ENCODE measurements around the gene THEMIS2.
A peak's percentile ranks its signal among the peaks of the same experiment; 100 is the strongest.

Gene THEMIS2

DNA sequence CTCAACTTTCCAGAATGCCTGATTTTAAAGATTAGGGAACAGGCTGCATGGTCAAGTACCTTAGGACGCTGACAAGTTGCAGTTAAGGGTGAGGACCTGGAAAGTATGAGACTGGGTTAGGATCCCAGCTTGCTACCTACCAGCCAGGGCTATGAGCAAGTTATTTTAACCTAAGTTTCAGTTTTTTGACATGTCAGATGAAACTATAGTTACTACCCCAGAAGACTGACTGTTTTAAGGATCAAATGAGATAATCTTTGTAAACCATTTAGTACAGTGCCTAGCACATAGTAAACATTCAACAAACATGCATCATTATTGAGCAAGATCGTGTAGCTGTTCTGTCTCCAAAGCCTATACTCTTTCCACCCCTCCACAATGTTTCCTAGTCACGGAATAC lies 14.4 kb downstream of the THEMIS2 start:
- no peak for DNase-seq

DNA sequence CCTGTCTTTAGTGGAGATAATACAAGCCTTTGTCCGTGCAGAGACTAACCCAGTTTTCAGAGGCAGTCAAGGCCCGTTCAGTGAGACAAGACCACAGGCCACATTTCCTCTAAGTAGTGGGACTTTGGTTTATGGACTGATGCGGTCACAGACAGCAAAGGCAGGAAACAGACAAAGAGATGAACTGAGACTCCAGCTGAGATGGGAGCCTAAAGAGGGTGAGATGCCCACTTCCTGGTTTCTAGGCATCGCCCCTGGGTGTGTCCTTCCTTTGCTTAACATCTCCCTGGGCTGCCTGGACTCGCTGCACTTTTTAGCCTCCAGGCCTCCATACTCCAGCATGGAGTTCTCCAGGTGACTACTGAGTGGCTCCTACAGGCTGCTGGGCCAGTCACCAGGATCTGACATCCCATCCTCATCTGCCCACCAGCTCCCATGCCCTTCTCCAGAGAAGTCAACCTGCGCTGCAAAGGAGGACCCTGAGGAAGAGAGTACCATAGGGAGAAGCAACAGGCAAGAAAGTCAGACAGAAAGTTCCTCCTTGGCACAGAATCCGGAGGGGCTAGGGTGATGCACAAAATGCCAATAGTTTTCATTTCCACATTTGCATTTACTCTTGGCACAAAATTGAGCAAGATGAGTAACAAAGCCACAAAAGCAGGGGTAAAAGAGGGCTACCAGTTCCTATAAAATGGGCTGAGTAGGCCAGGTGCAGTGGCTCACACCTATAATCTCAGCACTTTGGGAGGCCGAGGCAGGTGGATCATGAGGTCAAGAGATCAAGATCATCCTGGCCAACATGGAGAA lies 15.1 kb downstream of the THEMIS2 start:
- DNase-seq = no peak

DNA sequence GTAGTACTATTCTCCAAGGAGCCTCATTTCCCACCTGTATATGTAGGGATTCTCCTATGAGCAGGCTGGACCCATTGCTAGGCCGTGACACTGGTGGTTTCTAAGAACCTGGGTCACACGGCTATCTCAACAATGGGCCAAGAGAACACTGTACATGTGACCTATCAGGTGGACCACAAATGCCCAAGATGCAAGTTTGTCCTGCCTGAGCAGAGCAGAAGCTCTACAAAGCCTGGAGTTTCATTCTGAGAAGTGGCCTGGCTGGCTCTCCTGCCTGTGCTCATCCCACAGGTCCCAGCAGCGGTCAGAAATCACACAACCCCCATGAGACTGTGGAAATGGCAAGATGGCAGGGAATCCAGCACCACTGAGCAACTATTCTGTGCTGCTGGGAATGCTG lies 17.2 kb downstream of the THEMIS2 start:
- DNase-seq = no peak

DNA sequence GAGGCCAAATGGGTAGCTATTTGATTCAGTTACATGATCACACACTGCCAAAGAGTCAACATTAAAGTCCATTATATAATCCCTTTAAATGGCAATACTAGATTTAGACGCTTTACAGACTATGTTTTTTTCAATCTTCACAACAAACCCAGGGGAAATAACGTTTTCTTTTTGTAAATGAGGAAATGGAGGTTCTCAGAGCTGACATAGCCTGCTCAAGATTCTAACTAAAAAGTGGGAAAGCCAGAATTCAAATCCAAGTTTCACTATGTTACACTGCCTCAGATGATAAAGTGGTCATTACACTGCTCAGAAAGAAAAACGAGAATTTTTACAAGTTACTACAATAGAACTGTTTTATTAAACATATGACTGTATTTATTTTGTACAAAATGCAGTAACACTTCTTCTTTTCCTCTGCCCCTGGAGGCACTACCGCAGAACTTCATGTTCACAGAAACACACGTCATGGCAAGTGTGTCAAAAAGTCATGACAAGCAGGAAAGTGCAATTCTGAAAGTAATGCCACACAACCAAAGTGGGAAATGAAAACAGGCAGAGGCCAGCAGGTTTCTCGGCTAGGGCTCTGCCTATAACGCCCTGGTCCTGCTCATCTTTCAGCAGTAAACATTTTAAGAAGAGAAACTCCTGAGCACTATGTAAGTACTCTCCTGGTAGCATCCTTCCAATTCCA lies 19.0 kb downstream of the THEMIS2 start:
- no peak for DNase-seq

DNA sequence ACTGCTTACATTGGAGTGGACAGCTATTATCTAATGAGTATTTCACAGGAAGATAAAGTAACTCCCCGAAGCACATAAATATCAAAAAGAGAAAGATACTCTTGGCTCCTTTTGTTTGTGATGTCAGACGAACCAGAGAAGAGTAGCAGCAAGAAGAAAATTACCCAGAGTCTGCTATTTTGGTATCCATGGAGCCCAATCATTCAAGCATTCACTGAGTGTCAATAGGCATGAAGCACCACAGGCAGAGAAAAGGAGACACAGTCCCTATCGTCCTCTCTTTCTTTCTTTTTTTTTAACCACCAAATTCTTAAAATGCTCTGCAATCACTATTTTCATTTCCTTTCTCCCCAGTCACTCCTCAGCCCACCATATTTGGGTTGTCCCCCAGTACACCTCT lies 22.2 kb downstream of the THEMIS2 start:
- DNase-seq = no peak

DNA sequence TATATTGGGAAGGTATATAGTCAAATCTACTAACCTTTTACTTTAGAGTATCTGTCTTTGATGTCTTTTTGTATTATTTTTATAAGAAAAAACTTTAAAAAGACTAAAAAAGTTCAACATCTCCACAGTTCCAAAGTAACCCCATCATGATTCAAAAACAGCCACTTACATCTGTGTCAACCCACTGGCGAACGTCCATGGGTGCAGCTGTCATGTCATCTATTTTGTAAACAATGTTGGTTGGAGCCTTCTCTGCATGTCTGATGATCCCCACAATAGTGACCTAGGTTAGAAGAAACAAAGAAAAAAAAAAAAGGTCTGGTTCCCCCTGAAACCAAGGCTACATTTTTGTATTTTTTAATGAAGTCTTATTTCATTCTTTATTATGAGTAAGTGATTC lies 34.4 kb downstream of the THEMIS2 start:
- DNase-seq = no peak

DNA sequence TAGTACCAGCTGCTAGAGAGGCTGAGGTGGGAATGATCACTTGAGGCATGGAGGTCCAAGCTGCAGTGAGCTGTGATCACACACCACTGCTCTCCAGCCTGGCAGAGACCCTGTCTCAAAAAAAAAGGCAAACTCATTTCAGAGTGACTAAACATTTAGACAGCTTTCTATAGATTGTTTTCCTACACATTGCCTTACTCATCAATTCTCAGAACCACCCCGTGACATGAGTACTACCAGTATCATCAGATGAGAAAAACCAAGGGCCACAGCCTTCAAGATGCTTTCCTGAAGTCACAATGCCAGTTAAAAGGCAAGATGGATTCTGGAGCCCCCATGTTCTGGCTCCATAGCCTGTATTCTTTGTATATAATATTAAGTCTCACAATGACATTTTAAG lies 40.1 kb downstream of the THEMIS2 start:
- DNase-seq = no peak

DNA sequence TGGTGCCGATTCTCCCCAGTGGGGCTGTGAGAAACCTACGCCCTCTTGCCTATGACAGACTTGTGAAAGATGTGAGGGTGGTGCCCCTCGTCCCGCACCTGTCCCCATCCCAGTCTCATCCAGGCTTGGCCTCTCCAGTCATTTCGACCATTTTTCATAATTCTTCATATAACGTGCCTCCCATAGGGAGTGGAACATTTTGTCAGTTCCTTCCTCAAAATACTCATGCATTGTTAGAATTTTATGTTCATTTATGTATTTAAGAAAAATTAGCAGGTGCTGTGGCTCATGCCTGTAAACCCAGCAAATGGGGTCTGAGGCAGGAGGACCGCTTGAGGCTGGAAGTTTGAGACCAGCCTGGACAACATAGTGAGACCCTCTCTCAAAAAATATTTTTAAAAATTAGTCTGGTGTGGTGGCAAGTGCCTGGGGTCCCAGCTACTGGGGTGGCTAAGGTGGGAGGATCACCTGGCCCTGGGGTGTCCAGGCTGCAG lies 42.8 kb downstream of the THEMIS2 start:
- no peak for DNase-seq

DNA sequence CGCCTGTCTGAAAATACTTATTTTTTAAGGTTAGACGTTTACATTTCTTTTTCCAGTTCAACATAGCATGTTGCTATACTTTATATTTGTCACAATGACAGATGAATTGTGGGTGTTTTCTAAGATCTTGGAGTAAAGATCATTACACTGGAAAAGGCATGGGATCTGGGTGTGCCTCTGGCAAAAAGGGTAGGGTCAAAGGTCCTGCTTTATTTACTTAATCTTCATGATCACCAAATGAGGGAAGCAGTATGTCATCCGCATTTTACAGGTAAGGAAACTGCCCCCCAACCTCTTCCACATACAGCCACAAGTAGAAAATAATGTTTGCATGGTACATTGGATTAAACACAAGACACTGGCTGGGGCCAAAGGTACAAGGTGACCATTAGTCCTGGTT lies 49.9 kb downstream of the THEMIS2 start:
- no peak for DNase-seq

DNA sequence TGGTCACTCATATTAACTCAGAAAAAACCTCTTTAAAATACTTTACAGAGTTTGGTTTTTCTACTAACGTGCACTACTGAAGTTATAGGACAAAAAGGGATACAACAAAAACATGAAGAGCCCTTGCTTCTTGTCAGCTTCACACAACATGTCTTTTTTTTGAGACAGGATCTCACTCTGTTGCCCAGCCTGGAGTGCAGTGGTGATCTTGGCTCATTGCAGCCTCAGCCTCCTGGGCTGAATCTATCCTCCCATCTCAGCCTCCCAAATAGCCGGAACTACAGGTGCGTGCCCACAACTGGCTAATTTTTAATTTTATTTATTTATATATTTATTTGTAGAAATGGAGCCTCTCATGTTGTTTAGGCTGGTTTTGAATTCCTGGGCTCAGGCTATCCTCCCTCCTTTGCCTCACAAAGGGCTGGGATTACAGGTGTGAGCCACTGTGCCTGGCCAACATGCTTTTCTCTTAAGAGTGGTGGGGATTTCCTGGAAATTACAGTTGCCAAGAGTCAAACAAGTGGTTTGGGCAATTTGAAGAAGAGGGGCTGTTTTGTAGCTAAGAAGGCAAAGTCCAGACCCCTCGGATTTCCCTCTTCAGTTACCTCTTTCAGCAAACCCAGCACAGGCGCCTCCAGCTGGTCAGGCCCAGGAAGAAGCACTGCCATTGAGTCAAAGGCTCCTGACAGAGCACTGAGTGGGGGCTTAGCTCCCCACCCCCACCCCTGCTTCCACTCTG lies 56.0 kb downstream of the THEMIS2 start:
- no peak for DNase-seq

DNA sequence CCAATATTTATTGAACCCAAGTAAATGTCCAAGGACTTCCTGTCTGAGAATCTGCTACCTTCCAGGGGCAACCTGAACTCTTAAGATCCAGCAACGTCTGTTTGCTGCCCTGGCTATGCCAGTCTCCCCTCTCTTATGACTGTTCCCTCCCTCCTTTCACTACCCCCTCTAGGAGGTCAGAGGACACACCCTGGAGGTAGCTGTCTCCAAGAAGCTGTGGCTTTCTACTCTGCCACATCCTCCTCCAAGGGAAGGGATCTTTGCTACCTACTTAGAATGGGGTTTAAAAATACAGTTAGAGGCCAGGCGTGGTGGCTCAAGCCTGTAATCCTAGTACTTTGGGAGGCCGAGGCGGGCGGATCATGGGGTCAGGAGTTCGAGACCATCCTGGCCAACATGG lies 58.8 kb downstream of the THEMIS2 start:
- DNase-seq = no peak

DNA sequence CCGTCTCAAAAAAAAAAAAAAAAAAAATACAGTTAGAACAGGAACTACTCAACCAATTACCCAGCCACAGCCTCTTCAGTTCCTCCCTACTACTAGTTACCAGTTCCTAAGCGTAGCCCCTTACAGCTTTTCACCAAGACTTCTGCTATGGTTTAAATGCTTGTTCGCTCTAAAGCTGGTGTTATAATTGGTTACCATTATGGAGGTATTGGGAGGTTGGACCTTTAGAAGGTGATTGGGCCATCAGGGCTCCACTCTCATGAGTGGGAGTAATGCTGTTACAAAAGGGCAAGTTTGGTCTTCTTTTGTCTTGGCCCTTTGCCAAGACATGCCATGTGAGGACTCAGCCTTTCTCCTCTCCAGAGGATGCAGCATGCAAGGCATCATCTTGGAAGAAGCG lies 59.4 kb downstream of the THEMIS2 start:
- no peak for DNase-seq

DNA sequence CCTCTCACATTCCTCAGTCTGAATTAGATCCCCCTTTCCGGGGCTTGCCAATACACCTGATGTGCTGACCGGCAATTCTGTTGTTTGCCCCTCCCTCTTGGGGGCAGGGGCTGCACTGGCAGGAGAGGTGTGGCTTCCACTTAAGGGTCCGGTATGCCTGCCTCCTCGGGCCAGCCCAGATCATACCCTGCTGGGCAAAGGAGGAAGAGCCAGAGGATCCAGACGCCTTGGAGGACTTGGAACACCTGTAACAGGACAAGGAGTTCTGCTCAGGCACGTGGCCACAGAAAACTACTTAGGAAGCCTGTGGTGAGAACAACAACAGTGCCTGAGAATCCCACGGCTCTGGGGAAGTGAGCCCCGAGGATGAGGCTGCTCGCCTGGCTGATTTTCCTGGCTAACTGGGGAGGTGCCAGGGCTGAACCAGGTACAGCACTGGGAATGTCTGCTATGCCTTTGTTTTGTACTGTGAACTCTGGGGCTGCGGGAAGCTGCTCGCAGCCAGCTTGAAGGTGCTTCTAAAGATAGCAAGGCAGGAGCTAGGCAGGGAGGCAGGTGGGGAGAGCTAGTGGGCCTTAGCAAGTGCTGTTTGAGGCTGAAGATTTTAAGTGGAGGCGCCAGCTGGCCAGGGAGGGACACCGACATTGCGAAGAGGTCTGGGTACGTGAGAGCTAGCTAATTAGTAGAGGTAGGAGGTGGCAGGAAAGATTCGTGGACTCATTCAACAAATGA lies 62.6 kb downstream of the THEMIS2 start, which contains the start of gene SMPDL3B:
SMPDL3B (plus strand) TSS at position 183 of the 732 bp plus-strand sequence; CDS start at position 367, 184 bp downstream.
- DNase-seq = peak in 1 of 2 experiments; percentile 33

DNA sequence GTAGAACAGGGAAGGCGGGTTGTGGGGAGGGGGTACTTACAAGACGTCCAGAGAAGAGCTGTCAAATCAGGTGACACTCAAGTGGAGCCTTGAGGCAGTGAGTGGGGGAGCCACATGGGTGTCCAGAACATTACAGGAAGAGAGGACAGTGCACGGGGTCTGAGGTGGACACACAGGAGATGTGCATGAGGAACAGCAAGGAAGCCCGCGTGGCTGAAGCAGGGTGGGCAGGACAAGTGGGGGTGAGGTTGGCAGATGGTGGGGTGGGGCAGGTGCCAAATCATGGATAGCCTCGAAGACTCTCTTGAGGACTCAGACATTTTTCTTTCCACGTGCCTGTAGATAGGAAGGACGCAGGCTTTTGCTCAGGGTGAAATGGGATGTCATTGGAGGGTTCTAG lies 63.4 kb downstream of the THEMIS2 start:
- no peak for DNase-seq
